ENCODE data around the gene CREBBP. TPM values are rescaled to one million over a fixed set of nuclear protein-coding genes. Genes with fewer than 3 reads are reported as not detected.

The CREBBP gene
- total RNA-seq, 1 experiment from 2014 or later, result 79.1 TPM

- H4K5ac ChIP-seq (ENCODE audit: insufficient read length, low read depth, low read length), result no peak overlapping the region
- H3K9me3 ChIP-seq (ENCODE audit: control insufficient read depth, low read depth, low read length), result no peaks in the 10 kb centered on the region
- no peaks in the 10 kb centered on the region for H3K23me2 ChIP-seq (ENCODE audit: insufficient read length, low read depth, low read length, poor library complexity, severe bottlenecking)
- no peak overlapping the region for H3K23ac ChIP-seq (ENCODE audit: insufficient read length, low read depth, low read length)
- H3K36me3 Mint-ChIP-seq (ENCODE audit: insufficient read depth in 1 of 3, low read depth in 3 of 3), result peaks cover 2 to 32% (median 18%) of the 10 kb centered on the region in 3 experiments
- H4K91ac ChIP-seq (ENCODE audit: insufficient read length, low read depth, low read length), result no peak overlapping the region
- no peaks in the 10 kb centered on the region for H4K20me1 ChIP-seq (ENCODE audit: control insufficient read depth, insufficient read depth, insufficient read length)
- no peak overlapping the region for H3K14ac ChIP-seq (ENCODE audit: insufficient read depth, low read length)
- no peak overlapping the region for H2BK15ac ChIP-seq (ENCODE audit: low read depth, low read length)
- H2AFZ ChIP-seq (ENCODE audit: low read length), result no peak overlapping the region
- H2BK20ac ChIP-seq (ENCODE audit: low read depth, low read length, poor library complexity, severe bottlenecking), result no peak overlapping the region
- H2BK12ac ChIP-seq (ENCODE audit: insufficient read length, low read depth, low read length), result no peak overlapping the region
- H3K4me2 ChIP-seq (ENCODE audit: insufficient read depth, insufficient read length, low read length), result no peak overlapping the region
- H3K9me3 Mint-ChIP-seq, result no peaks in the 10 kb centered on the region
- no peak for DNase-seq
- no peak overlapping the region for H3K4me3 Mint-ChIP-seq
- peaks cover 13 to 17% of the 10 kb centered on the region in 2 experiments for H3K4me1 Mint-ChIP-seq
- no peaks in the 10 kb centered on the region for H3K27me3 ChIP-seq (ENCODE audit: insufficient read depth, low read length)
- peaks cover 8% of the 10 kb centered on the region; the same call in 1 of the 2 replicates for H3K79me2 ChIP-seq (ENCODE audit: insufficient read depth, low read length)
- H3K27ac Mint-ChIP-seq, result no peak overlapping the region
- H3K18ac ChIP-seq (ENCODE audit: insufficient read length, low read depth, low read length), result no peak overlapping the region
- no peak overlapping the region for H2BK5ac ChIP-seq (ENCODE audit: insufficient read length, low read length)
- H2BK120ac ChIP-seq (ENCODE audit: low read depth, low read length, poor library complexity, severe bottlenecking), result no peak overlapping the region
- H3T11ph ChIP-seq (ENCODE audit: low read length), result no peak overlapping the region
- no peak overlapping the region for H2AK5ac ChIP-seq (ENCODE audit: insufficient read length, low read length)
- H3K4ac ChIP-seq (ENCODE audit: low read depth, low read length), result no peak overlapping the region
- no peak overlapping the region for H4K8ac ChIP-seq (replicated peaks; ENCODE audit: insufficient read length, low read depth, low read length)
- H3K4me1 ChIP-seq (ENCODE audit: insufficient read depth, low read length), result no peaks in the 10 kb centered on the region
- H3K27me3 Mint-ChIP-seq (ENCODE audit: low read depth), result no peaks in the 10 kb centered on the region; the same call in 1 of the 2 replicates
- peaks cover 9% of the 10 kb centered on the region for H3K79me1 ChIP-seq (ENCODE audit: insufficient read depth, low read depth, low read length, poor library complexity, severe bottlenecking)
- H3K56ac ChIP-seq (ENCODE audit: insufficient read length, low read depth, low read length), result no peak overlapping the region
- no peak for TF ChIP-seq CTCF (conservative IDR thresholded peaks at IDR 0.05)
- no peak overlapping the region for H3K9ac ChIP-seq (ENCODE audit: extremely low read depth, insufficient read length, low read length)
- no peak overlapping the region for H3K27ac ChIP-seq (ENCODE audit: insufficient read length, low read depth, low read length)
These were observed 34.4 kb downstream of the CREBBP start for GRCh38 chr16:3846087-3846486.

Measured in H9 (cell line).